ENCODE results near the gene ZC2HC1B.

Gene ZC2HC1B

GRCh38 chr6:143867236-143867635, 3.0 kb downstream of the ZC2HC1B start:
- TF ChIP-seq FOXP2 (optimal IDR thresholded peaks at IDR 0.05; ENCODE audit: borderline replicate concordance, extremely low read depth, extremely low read length, insufficient read depth): no peak
- TF ChIP-seq TAF1 (IDR thresholded peaks at IDR 0.05; ENCODE audit: borderline replicate concordance, insufficient read depth, low read length): no peak
- TF ChIP-seq SIN3A (IDR thresholded peaks at IDR 0.05; ENCODE audit: borderline replicate concordance, insufficient read depth, low read length): no peak
- no peak for TF ChIP-seq POLR2AphosphoS5 (IDR thresholded peaks at IDR 0.05; ENCODE audit: low read depth, low read length)
- TF ChIP-seq, protein P1, sequence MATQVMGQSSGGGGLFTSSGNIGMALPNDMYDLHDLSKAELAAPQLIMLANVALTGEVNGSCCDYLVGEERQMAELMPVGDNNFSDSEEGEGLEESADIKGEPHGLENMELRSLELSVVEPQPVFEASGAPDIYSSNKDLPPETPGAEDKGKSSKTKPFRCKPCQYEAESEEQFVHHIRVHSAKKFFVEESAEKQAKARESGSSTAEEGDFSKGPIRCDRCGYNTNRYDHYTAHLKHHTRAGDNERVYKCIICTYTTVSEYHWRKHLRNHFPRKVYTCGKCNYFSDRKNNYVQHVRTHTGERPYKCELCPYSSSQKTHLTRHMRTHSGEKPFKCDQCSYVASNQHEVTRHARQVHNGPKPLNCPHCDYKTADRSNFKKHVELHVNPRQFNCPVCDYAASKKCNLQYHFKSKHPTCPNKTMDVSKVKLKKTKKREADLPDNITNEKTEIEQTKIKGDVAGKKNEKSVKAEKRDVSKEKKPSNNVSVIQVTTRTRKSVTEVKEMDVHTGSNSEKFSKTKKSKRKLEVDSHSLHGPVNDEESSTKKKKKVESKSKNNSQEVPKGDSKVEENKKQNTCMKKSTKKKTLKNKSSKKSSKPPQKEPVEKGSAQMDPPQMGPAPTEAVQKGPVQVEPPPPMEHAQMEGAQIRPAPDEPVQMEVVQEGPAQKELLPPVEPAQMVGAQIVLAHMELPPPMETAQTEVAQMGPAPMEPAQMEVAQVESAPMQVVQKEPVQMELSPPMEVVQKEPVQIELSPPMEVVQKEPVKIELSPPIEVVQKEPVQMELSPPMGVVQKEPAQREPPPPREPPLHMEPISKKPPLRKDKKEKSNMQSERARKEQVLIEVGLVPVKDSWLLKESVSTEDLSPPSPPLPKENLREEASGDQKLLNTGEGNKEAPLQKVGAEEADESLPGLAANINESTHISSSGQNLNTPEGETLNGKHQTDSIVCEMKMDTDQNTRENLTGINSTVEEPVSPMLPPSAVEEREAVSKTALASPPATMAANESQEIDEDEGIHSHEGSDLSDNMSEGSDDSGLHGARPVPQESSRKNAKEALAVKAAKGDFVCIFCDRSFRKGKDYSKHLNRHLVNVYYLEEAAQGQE (IDR thresholded peaks at IDR 0.05; ENCODE audit: insufficient read depth in 1 of 2, low read depth in 2 of 2, low read length in 2 of 2): no peak

- TF ChIP-seq FOXP2 (optimal IDR thresholded peaks at IDR 0.05; ENCODE audit: borderline replicate concordance, extremely low read depth, extremely low read length, insufficient read depth): no peak
- TF ChIP-seq, protein P1 (IDR thresholded peaks at IDR 0.05; ENCODE audit: insufficient read depth in 1 of 2, low read depth in 2 of 2, low read length in 2 of 2): no peak
- TF ChIP-seq POLR2AphosphoS5 (IDR thresholded peaks at IDR 0.05; ENCODE audit: low read depth, low read length): no peak
- no peak for TF ChIP-seq SIN3A (IDR thresholded peaks at IDR 0.05; ENCODE audit: borderline replicate concordance, insufficient read depth, low read length)
- TF ChIP-seq TAF1 (IDR thresholded peaks at IDR 0.05; ENCODE audit: borderline replicate concordance, insufficient read depth, low read length): no peak
Measured at GRCh38 chr6:143872201-143872600, 7.9 kb downstream of the ZC2HC1B start.

- no peak for TF ChIP-seq TAF1 (IDR thresholded peaks at IDR 0.05; ENCODE audit: borderline replicate concordance, insufficient read depth, low read length)
- no peak for TF ChIP-seq POLR2AphosphoS5 (IDR thresholded peaks at IDR 0.05; ENCODE audit: low read depth, low read length)
- TF ChIP-seq SIN3A (IDR thresholded peaks at IDR 0.05; ENCODE audit: borderline replicate concordance, insufficient read depth, low read length): no peak
- TF ChIP-seq FOXP2 (optimal IDR thresholded peaks at IDR 0.05; ENCODE audit: borderline replicate concordance, extremely low read depth, extremely low read length, insufficient read depth): no peak
- TF ChIP-seq, protein P1 (IDR thresholded peaks at IDR 0.05; ENCODE audit: insufficient read depth in 1 of 2, low read depth in 2 of 2, low read length in 2 of 2): no peak
Measured at GRCh38 chr6:143877584-143878271, 13.5 kb downstream of the ZC2HC1B start.

DNA sequence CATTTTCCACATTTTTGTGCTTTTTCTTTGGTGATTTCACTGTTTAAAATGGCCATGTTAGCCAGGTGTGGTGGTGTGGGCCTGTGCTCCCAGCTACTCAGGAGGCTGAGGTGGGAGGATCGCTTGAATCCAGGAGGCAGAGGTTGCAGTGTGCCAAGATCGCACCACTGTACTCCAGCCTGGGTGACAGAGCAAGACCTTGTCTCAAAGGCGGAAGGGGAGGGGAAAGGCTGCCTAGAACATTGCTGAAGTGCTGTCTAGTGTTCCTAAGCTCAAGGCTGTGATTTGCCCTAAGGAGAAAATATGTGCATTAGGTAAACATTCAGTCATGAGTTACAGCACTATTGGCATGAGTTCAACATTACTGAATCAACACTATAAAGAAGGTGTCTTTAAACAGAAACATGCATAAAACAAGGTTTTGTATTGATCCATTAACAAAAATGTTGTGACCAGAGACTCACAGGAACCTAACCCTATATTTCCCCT, 14.0 kb downstream of the ZC2HC1B start:
- TF ChIP-seq TAF1 (IDR thresholded peaks at IDR 0.05; ENCODE audit: borderline replicate concordance, insufficient read depth, low read length): no peak
- TF ChIP-seq SIN3A (IDR thresholded peaks at IDR 0.05; ENCODE audit: borderline replicate concordance, insufficient read depth, low read length): no peak
- TF ChIP-seq, protein P1 (IDR thresholded peaks at IDR 0.05; ENCODE audit: insufficient read depth in 1 of 2, low read depth in 2 of 2, low read length in 2 of 2): no peak
- no peak for TF ChIP-seq POLR2AphosphoS5 (IDR thresholded peaks at IDR 0.05; ENCODE audit: low read depth, low read length)
- TF ChIP-seq FOXP2 (optimal IDR thresholded peaks at IDR 0.05; ENCODE audit: borderline replicate concordance, extremely low read depth, extremely low read length, insufficient read depth): no peak

Measured in PFSK-1 (cell line).